Right lung (tissue), 10 donors: Measurements from ENCODE around the gene CARD6. TPM values are rescaled to one million over a fixed set of nuclear protein-coding genes. Genes with fewer than 3 reads are reported as not detected.
"Not testable (repeated sequence)": the region's sequence is repeated elsewhere in the genome, so short reads cannot be mapped to it uniquely, and the experiment has no call there.

ENCODE experiments used
- DNase-seq, 2 donors: peaks; one replicate each; pipeline ENCODE4 v3.0.0-alpha.2; 2013
- long read RNA-seq, 8 donors: transcript quantifications; one replicate each; lab custom pipeline, GENCODE V29; 2026
- polyA plus RNA-seq, 5 donors: library from polyadenylated mRNA; unstranded; fragments of 120-200 nt; gene quantifications; one replicate each; pipeline versions ENCODE4 v1.2.1 to v1.2.3, GENCODE V29; 2013; ENCODE audit warnings: inconsistent platforms in 1 of 5, low replicate concordance in 1 of 5; ENCODE audit not compliant: insufficient read length in 5 of 5, insufficient read depth in 1 of 5

CARD6 gene
- polyA plus RNA-seq: 1 to 10 TPM; 4.3 to 7.4 (median 6.7) TPM
- long read RNA-seq, donor 1: 0 reads
- long read RNA-seq, donor 2: 0 reads
- long read RNA-seq, donor 3, partial matches to known transcripts: 186 of 186 reads
- long read RNA-seq, donor 3, other reads (novel, unspliced or antisense): 0 of 186 reads
- long read RNA-seq, donor 4: 0 reads
- long read RNA-seq, donor 5: 0 reads
- long read RNA-seq, donor 6, full-length matches to known transcripts: 1 of 1 reads
- long read RNA-seq, donor 6, partial matches to known transcripts: 0 of 1 reads
- long read RNA-seq, donor 6, other reads (novel, unspliced or antisense): 0 of 1 reads
- long read RNA-seq, donor 7: 0 reads
- long read RNA-seq, donor 8, full-length matches to known transcripts: 2 of 2 reads
- long read RNA-seq, donor 8, partial matches to known transcripts: 0 of 2 reads
- long read RNA-seq, donor 8, other reads (novel, unspliced or antisense): 0 of 2 reads

GRCh38 chr5:40841068-40841805, at the start of gene CARD6:
TSS of gene CARD6 (plus strand) at chr5:40841367. CDS start at chr5:40841383, 16 bp downstream.
- peak; percentile 44 to 49 for DNase-seq

GRCh38 chr5:40791715-40792139, 49.4 kb upstream of the CARD6 start:
- no peak for DNase-seq

GRCh38 chr5:40792691-40793090, 48.5 kb upstream of the CARD6 start:
- not testable (repeated sequence) for DNase-seq

GRCh38 chr5:40794340-40794739, 46.8 kb upstream of the CARD6 start:
- DNase-seq: not testable (repeated sequence)

- DNase-seq: not testable (repeated sequence)
These were observed 46.3 kb upstream of the CARD6 start for GRCh38 chr5:40794877-40795276.

- peak in 1 of 2 donors; percentile 13 for DNase-seq
These were observed 44.7 kb upstream of the CARD6 start for GRCh38 chr5:40796487-40796889.

- DNase-seq: peak; percentile 70 to 72
These were observed 43.7 kb upstream of the CARD6 start for GRCh38 chr5:40797273-40798011.

- DNase-seq: peak; percentile 86 to 87
These were observed 43.0 kb upstream of the CARD6 start, which contains the start of gene PRKAA1 for GRCh38 chr5:40798012-40798800. TSS of gene PRKAA1 (minus strand) at chr5:40798374. CDS start at chr5:40798189, 185 bp downstream.

GRCh38 chr5:40798801-40799210, 42.4 kb upstream of the CARD6 start:
- no peak for DNase-seq

GRCh38 chr5:40799258-40799657, 41.9 kb upstream of the CARD6 start:
- DNase-seq: no peak

GRCh38 chr5:40801771-40802562, 39.2 kb upstream of the CARD6 start:
- DNase-seq: no peak

- no peak for DNase-seq
These were observed 29.0 kb upstream of the CARD6 start for GRCh38 chr5:40812125-40812524.

GRCh38 chr5:40813698-40814281, 27.4 kb upstream of the CARD6 start:
- DNase-seq: no peak

- no peak for DNase-seq
These were observed 17.7 kb upstream of the CARD6 start for GRCh38 chr5:40823459-40823858.

GRCh38 chr5:40825461-40826043, 15.6 kb upstream of the CARD6 start:
- DNase-seq: not testable (repeated sequence)

- no peak for DNase-seq
These were observed 14.5 kb upstream of the CARD6 start for GRCh38 chr5:40826489-40827187.

GRCh38 chr5:40827188-40827977, 13.8 kb upstream of the CARD6 start:
- no peak for DNase-seq
